ENCODE results near the gene ZCCHC18.
"Not testable (repeated sequence)": the region's sequence is repeated elsewhere in the genome, so short reads cannot be mapped to it uniquely, and the experiment has no call there.

ZCCHC18 gene

DNA sequence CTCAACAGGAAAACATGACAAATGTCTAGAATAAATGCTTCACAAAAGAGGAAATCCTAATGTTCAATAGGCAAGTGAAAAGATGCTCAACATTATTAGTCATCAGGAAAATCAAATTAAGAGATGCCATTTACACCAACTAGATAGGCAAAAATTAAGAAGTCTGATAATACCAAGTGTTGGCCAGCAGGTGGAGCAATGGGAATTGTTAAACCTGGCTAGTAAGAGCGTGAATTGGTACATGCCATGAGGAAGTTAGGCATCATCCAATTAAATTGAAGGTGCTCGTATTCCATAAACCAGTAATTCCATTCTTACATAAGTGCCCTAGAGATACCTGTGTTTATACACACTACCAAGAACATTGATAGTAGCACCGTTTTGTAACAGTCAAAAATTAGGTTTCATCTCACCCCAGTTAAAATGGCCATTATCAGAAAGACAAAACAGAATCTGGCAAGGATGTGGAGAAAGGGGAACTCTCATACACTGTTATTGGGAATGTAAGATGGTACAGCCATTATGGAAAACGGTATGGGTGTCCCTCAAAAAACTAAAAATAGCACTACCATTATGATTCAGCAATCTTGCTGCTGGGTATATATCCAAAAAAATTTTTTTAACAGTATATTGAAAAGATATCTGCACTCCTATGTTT lies 14.0 kb upstream of the ZCCHC18 start:
- H3K4me3 ChIP-seq (ENCODE audit: low read length) = no peak overlapping the region
- peak; percentile 86 for DNase-seq (ENCODE audit: low read depth)
- TF ChIP-seq, protein P1, sequence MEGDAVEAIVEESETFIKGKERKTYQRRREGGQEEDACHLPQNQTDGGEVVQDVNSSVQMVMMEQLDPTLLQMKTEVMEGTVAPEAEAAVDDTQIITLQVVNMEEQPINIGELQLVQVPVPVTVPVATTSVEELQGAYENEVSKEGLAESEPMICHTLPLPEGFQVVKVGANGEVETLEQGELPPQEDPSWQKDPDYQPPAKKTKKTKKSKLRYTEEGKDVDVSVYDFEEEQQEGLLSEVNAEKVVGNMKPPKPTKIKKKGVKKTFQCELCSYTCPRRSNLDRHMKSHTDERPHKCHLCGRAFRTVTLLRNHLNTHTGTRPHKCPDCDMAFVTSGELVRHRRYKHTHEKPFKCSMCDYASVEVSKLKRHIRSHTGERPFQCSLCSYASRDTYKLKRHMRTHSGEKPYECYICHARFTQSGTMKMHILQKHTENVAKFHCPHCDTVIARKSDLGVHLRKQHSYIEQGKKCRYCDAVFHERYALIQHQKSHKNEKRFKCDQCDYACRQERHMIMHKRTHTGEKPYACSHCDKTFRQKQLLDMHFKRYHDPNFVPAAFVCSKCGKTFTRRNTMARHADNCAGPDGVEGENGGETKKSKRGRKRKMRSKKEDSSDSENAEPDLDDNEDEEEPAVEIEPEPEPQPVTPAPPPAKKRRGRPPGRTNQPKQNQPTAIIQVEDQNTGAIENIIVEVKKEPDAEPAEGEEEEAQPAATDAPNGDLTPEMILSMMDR (IDR thresholded peaks at IDR 0.05; ENCODE audit: insufficient read depth, low read depth, low read length, missing control alignments) = peak; percentile 56

DNA sequence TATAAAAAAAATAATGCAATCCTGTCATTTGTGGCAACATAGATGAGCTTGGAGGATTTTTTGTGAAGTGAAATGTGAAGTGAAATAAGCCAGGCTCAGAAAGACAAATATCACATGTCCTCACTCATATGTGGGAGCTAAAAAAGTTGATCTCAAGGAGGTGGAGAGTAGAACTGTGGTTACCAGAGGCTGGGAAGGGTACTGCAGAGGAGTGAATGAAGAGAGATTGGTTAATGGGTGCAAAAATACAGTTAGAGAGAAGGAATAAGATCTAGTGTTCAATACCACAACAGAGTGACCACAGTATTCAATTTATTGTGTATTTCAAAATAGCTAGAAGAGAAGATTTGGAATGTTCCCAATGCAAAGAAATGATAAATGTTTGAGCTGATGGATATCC lies 13.4 kb upstream of the ZCCHC18 start:
- no peak overlapping the region for H3K4me3 ChIP-seq (ENCODE audit: low read length)
- TF ChIP-seq, protein P1 (IDR thresholded peaks at IDR 0.05; ENCODE audit: insufficient read depth, low read depth, low read length, missing control alignments) = no peak
- no peak for DNase-seq (ENCODE audit: low read depth)

DNA sequence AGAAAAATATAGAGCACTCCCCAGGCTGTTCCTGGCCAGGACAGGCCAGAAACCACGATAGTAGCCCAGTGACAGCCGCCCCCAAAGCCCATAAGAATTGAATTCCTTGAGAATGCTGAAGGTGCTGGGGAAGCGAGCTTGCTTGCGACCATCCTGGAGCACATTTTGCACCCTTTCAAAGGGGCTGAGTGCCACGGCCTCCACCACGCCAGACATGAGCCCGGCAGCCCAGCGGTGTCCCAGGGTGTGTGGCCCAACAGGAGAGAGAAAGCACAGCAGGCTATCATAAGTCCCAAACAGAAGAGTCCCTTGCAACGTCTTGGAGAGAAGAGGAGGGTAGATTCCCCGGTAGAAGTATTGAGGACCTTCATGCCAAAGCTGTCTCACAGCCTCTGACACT lies 7.6 kb upstream of the ZCCHC18 start:
- H3K4me3 ChIP-seq (ENCODE audit: low read length) = no peak overlapping the region
- TF ChIP-seq, protein P1 (IDR thresholded peaks at IDR 0.05; ENCODE audit: insufficient read depth, low read depth, low read length, missing control alignments) = no peak
- DNase-seq (ENCODE audit: low read depth) = no peak

DNA sequence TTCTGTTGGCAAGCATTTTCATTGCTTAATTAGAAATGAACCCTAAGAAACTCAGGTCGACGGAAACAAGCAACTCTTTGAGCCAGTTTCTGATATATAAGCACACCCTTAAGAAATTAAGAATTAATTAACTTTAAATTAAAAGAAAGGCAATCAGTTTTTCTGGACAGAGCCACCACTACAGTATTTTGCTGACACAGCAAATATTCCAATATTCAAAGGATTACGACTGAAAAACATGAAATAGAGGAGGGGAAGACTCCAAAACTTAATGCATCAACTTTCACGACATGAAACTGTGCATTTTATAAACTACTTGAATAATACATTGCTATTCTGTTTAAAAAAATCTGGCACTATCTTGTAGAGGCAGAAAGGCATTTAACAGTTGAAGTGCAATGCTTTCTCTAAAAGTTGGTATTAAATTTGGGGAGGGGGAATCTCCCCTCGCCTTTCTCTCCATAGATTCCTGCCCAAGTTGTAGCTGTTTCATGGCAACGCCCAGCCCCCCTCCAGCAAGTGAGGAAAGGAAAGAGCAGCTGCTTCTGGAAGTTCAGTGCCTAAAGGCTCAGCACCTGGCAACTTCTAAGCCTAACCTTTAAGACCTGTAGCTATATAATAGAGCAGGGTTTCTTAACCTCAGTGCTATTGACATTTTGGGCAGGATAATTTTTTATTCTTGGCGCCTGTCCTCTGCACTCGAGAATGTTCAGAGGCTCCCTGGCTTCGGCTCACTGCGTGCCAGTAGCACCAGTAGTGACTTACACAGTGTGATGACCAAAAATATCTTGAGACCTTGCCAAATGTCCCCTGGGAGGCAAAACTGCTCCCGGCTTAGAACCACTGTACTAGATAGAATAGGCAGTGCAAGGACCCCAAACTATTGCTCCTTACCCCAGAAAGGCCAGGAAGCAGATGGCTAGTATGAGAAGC lies 6.7 kb upstream of the ZCCHC18 start:
- DNase-seq (ENCODE audit: low read depth) = no peak
- H3K4me3 ChIP-seq (ENCODE audit: low read length) = no peak overlapping the region
- TF ChIP-seq, protein P1 (IDR thresholded peaks at IDR 0.05; ENCODE audit: insufficient read depth, low read depth, low read length, missing control alignments) = no peak

DNA sequence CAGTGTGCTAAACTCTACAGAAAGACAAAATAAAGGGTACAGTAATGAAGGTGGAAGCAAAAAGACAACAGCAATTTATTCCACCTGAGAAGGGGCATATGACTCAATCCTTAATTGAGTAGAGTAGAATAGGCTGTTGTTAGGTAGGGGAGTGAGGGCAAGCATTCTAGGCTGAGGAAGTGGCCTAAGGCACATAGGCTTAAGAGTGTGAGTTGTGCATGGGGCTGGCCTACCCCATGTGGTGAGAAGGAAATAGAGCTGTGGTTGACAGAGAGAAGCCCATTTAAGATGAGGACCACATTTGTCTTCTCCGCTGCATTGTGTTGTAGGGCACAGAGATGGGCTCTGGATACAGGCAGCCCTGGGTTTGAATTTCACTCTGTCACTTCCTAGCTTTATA lies 3.4 kb upstream of the ZCCHC18 start:
- no peak overlapping the region for H3K4me3 ChIP-seq (ENCODE audit: low read length)
- DNase-seq (ENCODE audit: low read depth) = no peak
- TF ChIP-seq, protein P1 (IDR thresholded peaks at IDR 0.05; ENCODE audit: insufficient read depth, low read depth, low read length, missing control alignments) = no peak

DNA sequence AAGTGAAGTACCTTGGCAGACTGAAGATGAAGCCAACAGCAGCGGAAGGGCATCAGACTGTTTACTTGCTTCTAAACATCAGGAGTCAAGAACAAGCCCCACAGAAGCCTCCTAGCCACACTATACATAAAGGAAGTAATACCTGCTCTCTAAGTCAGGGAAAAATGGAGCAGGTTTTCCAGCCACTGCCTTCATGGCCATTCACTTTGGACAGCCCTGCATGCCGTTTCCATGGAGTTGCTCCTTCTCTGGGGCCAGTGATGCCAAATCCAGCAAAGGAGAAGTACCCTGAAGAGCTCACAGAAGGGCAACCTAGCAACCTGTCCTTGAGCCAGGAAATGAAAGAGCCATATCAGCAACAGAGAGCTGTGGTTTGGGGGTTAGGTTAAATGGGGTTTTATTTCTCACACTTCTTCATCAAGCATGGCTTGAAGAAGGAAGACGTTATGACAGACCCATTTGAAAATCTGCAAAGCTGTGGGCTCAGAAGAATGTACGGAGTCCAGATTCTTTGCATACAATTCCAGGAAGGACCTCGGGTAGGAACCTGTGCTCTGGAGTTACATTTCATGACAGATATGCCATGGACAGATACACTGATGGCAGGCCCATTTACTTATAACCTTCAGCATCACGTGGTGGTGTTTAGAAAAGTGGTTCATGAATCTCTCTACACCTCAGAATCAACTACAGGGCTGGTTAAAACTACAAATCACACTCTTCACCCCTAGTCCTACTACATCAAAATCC lies 1.7 kb upstream of the ZCCHC18 start:
- not testable (repeated sequence) for DNase-seq (ENCODE audit: low read depth); H3K4me3 ChIP-seq (ENCODE audit: low read length)
